ENCODE measurements around the gene IL1A. TPM values are rescaled to one million over a fixed set of nuclear protein-coding genes. Genes with fewer than 3 reads are reported as not detected.

Gene IL1A
- polyA plus RNA-seq, 6 donors from 2014 or later: not detected

DNA sequence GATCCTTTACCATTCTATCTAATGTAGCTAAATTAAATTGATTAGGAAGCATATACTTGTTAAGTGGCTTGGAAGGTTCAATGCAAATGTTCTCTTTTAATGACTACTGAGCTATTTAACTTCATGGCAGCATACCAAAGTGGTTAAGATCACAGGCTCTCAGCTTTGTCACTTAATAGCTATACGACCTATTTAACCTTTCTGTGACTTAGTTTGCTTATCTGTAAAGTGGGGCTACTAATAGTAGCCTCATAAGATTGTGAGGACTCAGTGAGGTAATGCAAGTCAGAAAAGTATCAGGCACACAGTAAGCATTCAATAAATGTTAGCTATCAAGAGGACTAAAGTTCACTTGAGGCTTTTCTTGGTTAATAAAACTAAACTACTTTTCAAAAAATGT lies 24.1 kb downstream of the IL1A start:
- Mint-ChIP-seq H3K36me3 (no peaks in the 10 kb centered on the region), H3K27me3 (no peaks in the 10 kb centered on the region), H3K9me3 (no peaks in the 10 kb centered on the region), H3K4me3 (no peak overlapping the region), H3K4me1 (peaks cover 7 to 13% (median 11%) of the 10 kb centered on the region in 3 donors), H3K27ac (no peak overlapping the region)
- no peak for DNase-seq
- no peak for ATAC-seq (ENCODE audit: low read depth in 2 of 2)

DNA sequence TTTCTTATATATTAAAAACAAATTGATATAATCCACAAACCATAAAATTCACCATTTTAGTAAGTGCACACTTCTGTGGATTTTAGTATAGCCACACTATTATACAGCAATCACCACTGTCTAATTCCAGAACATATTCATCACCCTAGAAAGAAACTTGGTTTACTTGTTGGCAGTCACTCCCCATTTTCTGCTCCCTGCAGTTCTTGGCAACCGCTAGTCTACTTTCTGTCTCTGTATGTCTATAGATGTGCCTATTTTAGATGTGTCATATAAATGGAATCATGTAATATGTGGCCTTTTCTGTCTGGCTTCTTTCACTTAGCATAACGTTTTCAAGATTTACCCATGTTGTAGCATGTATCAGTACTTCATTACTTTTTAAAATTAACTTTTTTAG lies 25.6 kb downstream of the IL1A start:
- ATAC-seq (ENCODE audit: low read depth in 2 of 2) (no peak), DNase-seq (no peak)
- H3K36me3 Mint-ChIP-seq: no peaks in the 10 kb centered on the region
- H3K9me3 Mint-ChIP-seq: no peaks in the 10 kb centered on the region
- H3K27me3 Mint-ChIP-seq: no peaks in the 10 kb centered on the region
- no peak overlapping the region for H3K4me3 Mint-ChIP-seq
- H3K27ac Mint-ChIP-seq: no peak overlapping the region
- H3K4me1 Mint-ChIP-seq: peaks cover 2 to 7% (median 6%) of the 10 kb centered on the region in 3 donors

DNA sequence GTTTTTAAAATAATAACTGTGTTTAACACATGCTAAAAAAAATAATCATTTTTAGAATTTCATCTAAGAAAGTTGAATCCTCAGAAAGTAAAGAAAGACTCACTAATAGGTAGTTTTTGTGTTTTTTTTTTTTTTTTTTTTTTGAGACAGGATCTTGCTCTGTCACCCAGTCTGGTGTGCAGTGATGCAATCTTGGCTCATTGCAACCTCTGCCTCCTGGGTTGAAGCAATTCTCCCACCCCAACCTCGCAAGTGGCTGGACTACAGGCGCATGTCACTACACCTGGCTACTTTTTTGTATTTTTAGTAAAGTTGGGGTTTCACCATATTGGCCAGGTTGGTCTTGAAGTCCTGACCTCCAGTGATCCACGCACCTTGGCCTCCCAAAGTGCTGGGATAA lies 27.0 kb downstream of the IL1A start:
- Mint-ChIP-seq H3K27ac (no peak overlapping the region), H3K4me1 (peaks cover 0 to 7% (median 6%) of the 10 kb centered on the region in 3 donors), H3K9me3 (no peaks in the 10 kb centered on the region), H3K4me3 (no peak overlapping the region), H3K36me3 (no peaks in the 10 kb centered on the region), H3K27me3 (no peaks in the 10 kb centered on the region)
- ATAC-seq (ENCODE audit: low read depth in 2 of 2) (no peak), DNase-seq (no peak)

DNA sequence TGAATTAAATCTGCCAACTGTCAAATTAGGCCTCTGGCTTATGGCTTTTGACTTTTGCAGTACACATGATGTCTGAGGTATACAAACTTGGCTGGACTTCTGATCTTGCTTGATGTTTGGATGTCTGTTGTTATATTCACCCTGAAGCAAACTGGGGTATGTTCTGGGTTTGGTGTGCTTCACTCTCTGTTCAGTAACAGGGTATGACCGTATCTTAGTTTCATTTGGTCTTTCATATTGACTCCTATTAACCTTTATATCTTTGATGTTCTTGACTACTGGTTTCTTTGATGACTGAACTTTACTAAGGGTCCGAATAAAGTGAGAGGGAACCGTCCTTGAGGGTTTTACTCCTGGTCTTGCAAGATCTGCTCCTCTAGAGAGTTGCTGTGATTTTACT lies 28.1 kb downstream of the IL1A start:
- Mint-ChIP-seq H3K27me3 (no peaks in the 10 kb centered on the region), H3K4me1 (peaks cover 0 to 7% (median 6%) of the 10 kb centered on the region in 3 donors)

DNA sequence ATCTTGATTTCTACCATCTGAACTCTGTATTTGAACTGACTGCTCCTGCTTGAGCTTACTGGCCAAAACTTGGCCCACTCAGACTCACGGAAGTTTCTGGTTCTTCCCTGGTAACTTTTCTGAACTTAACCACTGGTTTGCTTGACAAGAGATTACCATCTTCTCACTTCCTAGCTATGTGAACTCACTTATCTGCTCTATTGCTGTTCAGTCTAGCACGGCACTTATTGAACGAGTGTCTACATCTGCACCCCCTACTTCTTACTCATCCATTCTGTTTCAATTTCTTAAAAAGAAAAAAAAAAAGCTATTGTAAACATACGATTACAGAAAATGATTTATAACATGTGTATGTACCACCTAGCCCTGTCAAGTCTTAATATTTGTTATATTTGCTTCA lies 28.8 kb downstream of the IL1A start:
- no peaks in the 10 kb centered on the region for H3K27me3 Mint-ChIP-seq
- H3K4me3 Mint-ChIP-seq: no peak overlapping the region
- peak overlapping the region in 1 of 6 donors; percentile 40 for H3K27ac Mint-ChIP-seq
- DNase-seq (no peak), ATAC-seq (ENCODE audit: low read depth in 2 of 2) (no peak)
- peaks cover 0 to 7% (median 6%) of the 10 kb centered on the region in 3 donors for H3K4me1 Mint-ChIP-seq
- H3K9me3 Mint-ChIP-seq: no peaks in the 10 kb centered on the region
- no peaks in the 10 kb centered on the region for H3K36me3 Mint-ChIP-seq

More for the DNA sequence above, 28.1 kb downstream of the IL1A start:
- Mint-ChIP-seq H3K9me3 (no peaks in the 10 kb centered on the region), H3K27ac (peak overlapping the region in 1 of 6 donors; percentile 62), H3K4me3 (no peak overlapping the region), H3K36me3 (no peaks in the 10 kb centered on the region)
- ATAC-seq (ENCODE audit: low read depth in 2 of 2) (no peak), DNase-seq (no peak)

DNA sequence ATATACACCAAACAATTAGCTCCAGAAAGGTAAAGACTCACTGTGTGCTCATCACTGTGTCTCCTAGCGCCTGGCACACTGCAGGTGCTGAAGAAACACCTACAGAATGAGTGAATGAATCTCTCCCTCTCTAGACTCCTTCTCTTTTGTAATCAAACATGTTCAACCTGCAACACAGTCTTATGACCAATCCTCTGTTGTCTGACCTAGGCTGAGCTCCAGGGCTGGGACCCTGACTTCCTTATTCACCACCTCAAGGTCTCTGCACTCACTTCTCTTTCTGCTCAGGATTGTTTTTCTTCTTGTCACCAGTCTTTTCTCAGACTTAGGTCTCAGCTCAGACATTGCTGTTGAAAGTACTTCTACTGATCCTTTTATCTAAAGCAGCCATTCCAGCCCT lies 29.7 kb downstream of the IL1A start:
- Mint-ChIP-seq H3K9me3 (no peaks in the 10 kb centered on the region), H3K36me3 (no peaks in the 10 kb centered on the region), H3K4me1 (peaks cover 4 to 14% (median 12%) of the 10 kb centered on the region in 3 donors), H3K27ac (peak overlapping the region in 3 of 6 donors; percentile 0 to 17 (median 5)), H3K4me3 (no peak overlapping the region), H3K27me3 (no peaks in the 10 kb centered on the region)
- DNase-seq (no peak), ATAC-seq (ENCODE audit: low read depth in 2 of 2) (peak; percentile 49 to 55)

DNA sequence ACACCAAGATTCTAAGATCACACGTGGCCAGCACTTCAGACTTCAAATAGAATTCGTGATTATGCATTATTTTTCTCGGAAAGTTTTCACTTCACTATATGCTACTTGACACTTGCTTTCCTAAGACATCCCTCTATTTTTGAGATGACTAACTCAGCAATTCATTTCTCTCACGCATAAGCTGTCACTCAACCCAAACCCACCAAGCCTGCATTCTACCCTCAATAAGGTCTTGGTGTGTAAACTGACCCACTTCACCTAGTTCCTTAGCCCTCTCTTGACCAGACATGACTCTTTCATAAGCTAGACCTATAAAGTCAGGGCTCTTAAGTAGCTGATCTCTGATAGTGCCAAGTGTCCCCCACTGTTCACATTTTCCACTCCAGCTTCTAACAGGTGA lies 31.6 kb downstream of the IL1A start:
- H3K4me3 Mint-ChIP-seq: no peak overlapping the region
- no peaks in the 10 kb centered on the region for H3K27me3 Mint-ChIP-seq
- ATAC-seq (ENCODE audit: low read depth in 2 of 2): no peak
- H3K4me1 Mint-ChIP-seq: peaks cover 4 to 14% (median 12%) of the 10 kb centered on the region in 3 donors
- H3K36me3 Mint-ChIP-seq: no peaks in the 10 kb centered on the region
- DNase-seq: no peak
- H3K9me3 Mint-ChIP-seq: no peaks in the 10 kb centered on the region
- H3K27ac Mint-ChIP-seq: no peak overlapping the region

DNA sequence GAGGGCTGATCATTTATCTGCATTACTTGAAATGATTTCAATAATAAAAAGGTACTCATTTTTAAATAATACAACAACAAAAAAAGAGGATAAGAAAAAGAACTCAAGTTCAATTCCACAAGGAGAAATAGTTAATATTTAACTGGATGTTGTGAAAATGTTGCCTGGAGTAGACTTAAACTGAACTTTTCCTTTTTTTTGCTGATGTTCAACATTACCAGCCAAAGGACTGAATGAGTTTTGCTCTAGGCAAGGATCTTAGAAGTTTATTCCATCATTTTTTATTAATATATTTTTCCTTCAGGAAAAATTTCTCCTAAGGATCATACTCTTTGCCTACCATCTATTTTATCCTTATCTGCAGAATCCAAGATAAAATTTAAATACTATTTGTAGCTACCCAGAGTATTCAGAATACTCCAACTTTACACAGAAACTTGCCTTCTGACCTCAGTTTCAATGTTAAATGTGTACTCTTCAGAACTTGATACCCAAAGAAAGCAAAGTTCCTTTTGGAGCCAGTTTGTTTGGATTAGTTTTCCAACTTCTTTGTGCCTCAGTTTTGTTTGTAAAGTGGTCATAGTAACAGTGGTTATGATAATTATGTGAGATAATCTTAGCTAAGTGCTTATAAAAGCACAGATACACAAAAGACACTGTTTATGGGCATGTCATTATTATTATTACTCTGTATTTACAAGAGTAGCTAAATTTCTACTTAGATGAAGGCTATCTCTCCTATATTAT lies 32.7 kb downstream of the IL1A start:
- Mint-ChIP-seq H3K9me3 (no peaks in the 10 kb centered on the region), H3K4me3 (no peak overlapping the region), H3K36me3 (no peaks in the 10 kb centered on the region), H3K4me1 (peaks cover 4 to 14% (median 12%) of the 10 kb centered on the region in 3 donors), H3K27me3 (no peaks in the 10 kb centered on the region), H3K27ac (no peak overlapping the region)
- no peak for ATAC-seq (ENCODE audit: low read depth in 2 of 2)
- DNase-seq: no peak

DNA sequence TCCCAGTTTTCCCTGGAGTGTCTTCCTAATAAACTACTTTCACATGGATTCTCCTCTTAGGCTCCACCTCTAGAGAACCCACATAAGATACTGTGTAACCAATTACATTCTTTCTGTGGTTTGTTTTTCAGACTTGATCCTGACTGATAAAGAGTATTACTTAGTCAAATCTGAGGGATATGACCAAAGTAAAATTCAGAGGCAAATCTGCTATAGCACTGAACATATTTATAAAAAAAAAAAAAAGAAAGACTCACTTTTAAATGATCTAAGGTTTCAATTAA lies 33.8 kb downstream of the IL1A start:
- ATAC-seq (ENCODE audit: low read depth in 2 of 2): no peak
- no peaks in the 10 kb centered on the region for H3K9me3 Mint-ChIP-seq
- H3K4me3 Mint-ChIP-seq: no peak overlapping the region
- DNase-seq: no peak
- peaks cover 4 to 14% (median 12%) of the 10 kb centered on the region in 3 donors for H3K4me1 Mint-ChIP-seq
- H3K27ac Mint-ChIP-seq: peak overlapping the region in 2 of 6 donors; percentile 58 to 91
- H3K27me3 Mint-ChIP-seq: no peaks in the 10 kb centered on the region
- no peaks in the 10 kb centered on the region for H3K36me3 Mint-ChIP-seq

DNA sequence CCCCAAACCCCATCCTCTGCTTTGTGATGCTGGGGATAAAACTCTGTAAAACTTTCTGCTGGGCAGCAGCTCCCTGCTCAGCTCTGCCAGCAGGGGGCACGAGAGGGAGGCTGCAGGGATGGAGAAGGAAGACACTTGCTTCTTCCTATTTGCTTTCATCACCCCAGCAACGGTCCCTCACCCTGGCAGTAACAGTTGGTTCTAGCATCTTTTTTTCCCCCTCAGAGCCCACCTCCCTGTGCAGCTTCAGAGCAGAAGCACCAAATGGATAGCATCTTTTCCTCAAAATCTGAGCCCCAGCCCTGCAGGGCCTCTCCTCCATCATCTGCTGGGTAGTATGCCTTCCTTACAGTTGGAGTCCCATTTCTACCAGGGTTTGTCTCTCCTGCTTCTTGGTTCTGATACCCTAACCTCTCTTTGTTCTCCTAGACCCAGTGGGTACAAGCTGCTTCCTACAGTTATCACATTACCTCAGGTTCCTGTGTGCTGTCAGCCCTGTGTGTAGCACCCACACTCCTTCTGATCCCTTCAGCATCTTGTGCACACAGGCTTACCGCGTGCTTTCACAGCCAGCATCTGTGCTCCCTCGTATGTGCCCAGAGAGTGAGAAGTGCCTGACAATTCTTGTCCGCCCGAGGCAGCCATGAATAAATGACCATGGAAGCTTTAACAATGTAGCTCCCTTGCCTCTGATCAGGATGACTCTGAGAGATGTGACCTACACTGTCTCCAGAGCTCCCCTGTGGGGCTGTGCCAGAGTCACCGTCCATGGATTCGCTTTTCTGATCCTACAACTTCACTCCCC lies 34.3 kb downstream of the IL1A start:
- Mint-ChIP-seq H3K36me3 (no peaks in the 10 kb centered on the region), H3K27me3 (no peaks in the 10 kb centered on the region), H3K4me3 (no peak overlapping the region), H3K9me3 (no peaks in the 10 kb centered on the region), H3K4me1 (peaks cover 4 to 14% (median 12%) of the 10 kb centered on the region in 3 donors), H3K27ac (peak overlapping the region in 4 of 6 donors; percentile 5 to 91 (median 64))
- DNase-seq (peak; percentile 68), ATAC-seq (ENCODE audit: low read depth in 2 of 2) (peak; percentile 81 to 95)

DNA sequence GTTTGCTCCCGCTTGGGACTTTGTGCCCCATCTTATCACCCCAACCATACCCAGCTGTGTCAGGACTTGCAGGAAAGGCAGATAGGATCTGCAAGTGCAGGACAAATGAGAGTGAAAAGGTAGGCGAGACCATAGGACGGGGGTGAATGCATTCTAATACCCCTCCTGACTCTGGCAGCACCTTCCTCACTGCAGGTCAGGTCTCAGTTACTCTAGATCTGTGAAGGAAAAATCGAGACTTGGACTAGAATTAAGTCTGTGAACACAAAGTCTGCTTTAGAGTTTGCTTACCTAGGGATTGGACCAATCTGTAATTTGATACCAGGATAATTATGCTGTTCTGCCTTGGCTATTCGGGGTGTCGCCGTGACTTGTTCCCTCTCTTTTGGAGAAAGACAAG lies 43.8 kb downstream of the IL1A start:
- Mint-ChIP-seq H3K4me3 (no peak overlapping the region), H3K36me3 (no peaks in the 10 kb centered on the region), H3K27me3 (no peaks in the 10 kb centered on the region), H3K4me1 (no peaks in the 10 kb centered on the region), H3K9me3 (no peaks in the 10 kb centered on the region), H3K27ac (no peak overlapping the region)
- ATAC-seq (ENCODE audit: low read depth in 2 of 2) (no peak), DNase-seq (no peak)

DNA sequence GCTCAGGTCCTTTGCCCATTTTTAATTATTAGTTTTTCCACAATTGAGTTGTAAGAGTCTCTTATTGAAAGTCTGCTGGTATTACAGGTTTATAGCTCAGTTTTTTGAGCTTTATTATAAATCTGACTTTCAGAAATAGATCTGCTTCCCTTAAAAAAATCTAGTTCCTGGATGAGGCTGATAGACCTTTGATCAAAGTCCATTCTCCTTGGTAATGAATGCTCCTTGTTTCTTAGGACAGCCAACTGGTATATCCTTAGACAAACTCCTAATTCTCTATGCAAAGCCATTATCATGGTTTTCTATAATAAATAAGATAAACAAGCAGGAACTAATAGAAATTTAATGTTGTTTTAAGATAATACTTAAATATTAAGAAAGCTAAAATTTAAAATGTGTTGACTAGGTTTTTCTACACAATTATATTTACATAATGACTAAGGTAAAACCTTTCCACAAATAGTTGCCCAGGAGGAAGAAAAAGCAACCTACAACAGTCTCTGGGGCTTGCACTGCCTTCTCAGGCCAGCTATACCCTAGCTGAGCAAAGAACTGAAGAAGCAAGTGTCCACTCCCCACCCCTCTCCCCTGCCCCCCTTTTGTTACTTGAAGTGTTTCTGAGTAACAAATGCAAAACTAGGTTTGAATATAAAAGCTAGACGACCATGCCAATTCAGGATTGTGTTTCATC lies 46.6 kb downstream of the IL1A start:
- Mint-ChIP-seq H3K4me1 (no peaks in the 10 kb centered on the region), H3K27me3 (no peaks in the 10 kb centered on the region), H3K9me3 (no peaks in the 10 kb centered on the region), H3K36me3 (no peaks in the 10 kb centered on the region), H3K27ac (no peak overlapping the region), H3K4me3 (no peak overlapping the region)
- DNase-seq (no peak), ATAC-seq (ENCODE audit: low read depth in 2 of 2) (no peak)

DNA sequence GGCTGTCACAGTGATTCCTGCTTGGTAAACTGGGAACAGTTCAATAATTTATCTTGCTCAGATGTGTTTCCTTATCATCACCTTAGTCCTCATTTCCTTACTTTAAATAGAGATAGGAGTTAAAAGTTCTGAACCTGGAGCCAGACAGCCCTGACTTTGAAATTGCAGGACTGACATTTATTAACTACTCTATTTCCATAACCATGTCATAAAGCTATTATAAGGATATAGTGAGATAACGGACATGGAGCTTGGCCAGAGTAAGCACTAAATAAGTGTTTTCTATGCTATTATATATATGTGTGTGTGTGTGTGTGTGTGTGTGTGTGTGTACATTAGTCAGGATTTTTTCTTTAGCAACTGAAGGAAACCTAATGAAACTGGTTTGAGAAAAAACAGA lies 50.4 kb downstream of the IL1A start:
- H3K27ac Mint-ChIP-seq: peak overlapping the region in 1 of 6 donors; percentile 27
- no peak for ATAC-seq (ENCODE audit: low read depth in 2 of 2)
- no peaks in the 10 kb centered on the region for H3K36me3 Mint-ChIP-seq
- no peaks in the 10 kb centered on the region for H3K9me3 Mint-ChIP-seq
- H3K4me1 Mint-ChIP-seq: no peaks in the 10 kb centered on the region
- no peak overlapping the region for H3K4me3 Mint-ChIP-seq
- peaks cover 0 to 6% (median 0%) of the 10 kb centered on the region in 3 donors for H3K27me3 Mint-ChIP-seq
- no peak for DNase-seq

DNA sequence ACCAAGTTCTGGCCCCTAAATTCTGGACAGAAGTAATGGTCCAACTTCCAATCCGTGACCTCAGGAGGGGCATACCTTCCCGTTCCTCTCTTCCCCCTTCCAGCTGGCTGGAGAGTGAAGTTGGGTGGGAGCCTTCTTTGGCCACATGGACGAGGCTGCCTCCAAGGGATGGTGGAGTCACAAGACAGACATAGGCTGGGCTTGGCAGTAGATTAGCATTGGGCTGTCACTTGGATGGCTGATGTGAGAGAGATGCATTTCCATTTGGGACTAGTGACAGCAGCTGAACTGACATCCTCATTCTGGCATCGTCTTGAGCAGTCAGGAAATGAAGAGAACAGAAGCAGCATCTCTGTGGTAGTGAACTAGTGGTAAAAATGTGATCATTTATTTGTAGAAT lies 50.8 kb downstream of the IL1A start:
- Mint-ChIP-seq H3K4me1 (no peaks in the 10 kb centered on the region), H3K9me3 (no peaks in the 10 kb centered on the region), H3K27ac (no peak overlapping the region), H3K4me3 (no peak overlapping the region), H3K27me3 (peaks cover 0 to 6% (median 0%) of the 10 kb centered on the region in 3 donors), H3K36me3 (no peaks in the 10 kb centered on the region)
- no peak for ATAC-seq (ENCODE audit: low read depth in 2 of 2)
- DNase-seq: no peak
